AG09319 (cell line): ENCODE measurements around the gene ETV3.
A peak's percentile ranks its signal among the peaks of the same experiment; 100 is the strongest.
"Not testable (repeated sequence)": the region's sequence is repeated elsewhere in the genome, so short reads cannot be mapped to it uniquely, and the experiment has no call there.

ENCODE experiments used
- DNase-seq: peaks from one replicate; pipeline ENCODE4 v3.0.0-alpha.2; 2010; ENCODE audit warnings: low read depth; ENCODE audit errors: extremely low read depth
- TF ChIP-seq, protein P1 (sequence below): IDR thresholded peaks from 2 replicates; pipeline ENCODE4 v1.5.1; 2011; ENCODE audit warnings: low read depth, mild to moderate bottlenecking, inconsistent platforms, low read length, moderate library complexity

The ETV3 gene

DNA sequence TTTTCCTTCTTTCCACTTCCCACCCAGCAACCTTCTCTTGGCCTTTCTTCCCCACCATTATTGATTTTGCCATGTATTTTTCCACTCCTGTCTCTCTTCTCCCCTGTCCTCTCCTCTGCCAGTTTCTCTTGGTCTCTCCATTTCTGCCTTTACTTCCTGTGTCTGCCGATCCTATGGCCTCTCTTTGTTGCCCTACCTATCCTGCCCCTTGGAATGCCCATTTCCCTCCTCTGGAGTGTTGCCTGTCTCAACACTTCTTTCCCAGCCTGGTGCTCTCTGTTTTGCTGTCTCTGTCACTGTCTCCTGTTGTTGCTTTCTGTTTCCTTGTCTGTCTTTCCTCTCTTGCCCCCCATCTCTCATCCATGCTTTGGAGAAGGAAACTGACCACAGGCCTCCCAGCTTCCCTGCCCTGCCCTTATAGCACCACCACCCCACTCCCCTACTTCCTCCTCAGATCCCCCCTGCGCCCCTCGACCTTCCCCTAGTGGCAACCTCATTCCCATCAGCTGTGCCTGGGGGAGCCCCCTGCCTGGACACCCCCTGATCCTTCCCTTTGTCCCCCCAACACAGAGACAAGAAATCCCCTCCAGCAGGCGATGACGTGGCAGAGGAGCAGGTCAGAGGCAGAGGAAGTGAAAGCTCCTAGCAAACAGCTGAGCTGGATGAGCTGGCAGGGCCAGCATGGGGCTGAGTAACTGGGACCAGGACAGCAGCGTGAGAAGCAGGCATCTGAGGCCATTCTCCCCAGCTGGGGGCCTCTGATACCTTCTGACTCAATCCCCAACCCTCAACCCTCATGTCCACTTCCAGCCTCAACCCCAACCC, 32.0 kb downstream of the ETV3 start:
- TF ChIP-seq, protein P1, sequence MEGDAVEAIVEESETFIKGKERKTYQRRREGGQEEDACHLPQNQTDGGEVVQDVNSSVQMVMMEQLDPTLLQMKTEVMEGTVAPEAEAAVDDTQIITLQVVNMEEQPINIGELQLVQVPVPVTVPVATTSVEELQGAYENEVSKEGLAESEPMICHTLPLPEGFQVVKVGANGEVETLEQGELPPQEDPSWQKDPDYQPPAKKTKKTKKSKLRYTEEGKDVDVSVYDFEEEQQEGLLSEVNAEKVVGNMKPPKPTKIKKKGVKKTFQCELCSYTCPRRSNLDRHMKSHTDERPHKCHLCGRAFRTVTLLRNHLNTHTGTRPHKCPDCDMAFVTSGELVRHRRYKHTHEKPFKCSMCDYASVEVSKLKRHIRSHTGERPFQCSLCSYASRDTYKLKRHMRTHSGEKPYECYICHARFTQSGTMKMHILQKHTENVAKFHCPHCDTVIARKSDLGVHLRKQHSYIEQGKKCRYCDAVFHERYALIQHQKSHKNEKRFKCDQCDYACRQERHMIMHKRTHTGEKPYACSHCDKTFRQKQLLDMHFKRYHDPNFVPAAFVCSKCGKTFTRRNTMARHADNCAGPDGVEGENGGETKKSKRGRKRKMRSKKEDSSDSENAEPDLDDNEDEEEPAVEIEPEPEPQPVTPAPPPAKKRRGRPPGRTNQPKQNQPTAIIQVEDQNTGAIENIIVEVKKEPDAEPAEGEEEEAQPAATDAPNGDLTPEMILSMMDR, result no peak
- DNase-seq, result peak; percentile 15

DNA sequence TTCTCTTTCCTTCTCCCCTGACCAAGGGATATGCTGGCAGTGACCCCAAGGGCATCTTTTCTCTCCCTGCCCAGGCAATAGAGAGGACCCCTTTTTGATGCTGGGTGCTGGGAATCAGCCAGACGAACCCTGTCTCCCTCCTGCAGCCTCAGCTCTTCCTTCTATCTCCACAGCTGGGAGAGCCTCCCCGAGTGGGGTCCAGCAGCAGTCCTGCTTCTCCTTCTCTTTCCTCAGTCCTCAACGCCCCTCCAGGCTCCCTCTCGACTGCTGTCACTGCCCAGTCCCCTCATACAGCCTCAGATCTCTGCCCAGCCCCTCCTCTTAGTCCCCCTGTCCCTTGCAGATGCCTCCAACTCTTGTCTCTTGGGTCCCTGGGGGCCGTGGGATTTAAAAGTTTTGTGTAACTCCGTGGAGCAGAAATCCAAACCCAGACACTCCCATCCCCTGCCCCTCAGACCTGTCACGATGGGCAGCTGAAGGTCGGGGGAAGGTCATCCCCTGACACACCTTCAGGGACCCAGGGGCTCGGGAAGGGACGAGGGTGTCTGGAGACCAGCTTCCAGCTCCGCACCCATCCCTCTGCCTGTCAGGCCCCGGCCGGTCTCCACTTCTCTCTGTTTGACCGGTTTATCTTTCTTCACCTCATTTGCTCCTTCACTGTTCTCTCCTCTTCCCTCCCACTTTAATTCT, 32.8 kb downstream of the ETV3 start:
- TF ChIP-seq, protein P1, result no peak
- DNase-seq, result no peak

DNA sequence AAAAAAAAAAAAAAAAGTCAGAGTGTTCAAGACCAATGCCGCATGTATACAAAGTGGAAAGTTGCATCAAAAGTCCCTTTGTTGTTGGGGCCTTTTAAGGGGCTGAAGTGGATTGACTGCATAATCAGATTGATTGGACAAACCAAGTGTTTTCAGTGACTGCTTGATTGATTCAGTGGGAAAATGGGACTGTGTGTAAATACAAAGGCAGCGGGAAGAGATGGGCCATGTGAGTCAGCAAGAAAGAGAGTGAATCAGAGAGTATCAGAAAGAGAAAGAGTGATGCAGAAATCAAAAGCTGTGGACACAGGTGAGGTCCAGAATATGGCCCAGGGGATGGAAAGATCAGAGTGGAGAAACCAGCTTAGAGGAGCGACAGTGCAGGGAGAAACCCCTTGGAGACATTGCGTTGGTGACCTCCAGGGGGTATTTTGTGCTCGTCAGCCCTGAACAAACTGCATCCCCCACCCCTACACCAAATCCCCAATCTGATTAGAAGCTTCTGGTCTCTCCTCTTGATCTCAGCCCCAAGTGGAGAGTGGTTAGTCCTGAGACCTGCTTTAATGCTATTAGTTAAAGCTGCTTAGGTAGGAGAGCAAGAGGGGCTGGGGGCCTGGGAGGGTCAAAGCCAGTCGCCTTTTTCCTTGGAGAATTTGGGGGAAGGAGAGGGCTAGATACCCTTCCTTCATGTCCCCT, 33.4 kb downstream of the ETV3 start:
- TF ChIP-seq, protein P1, result no peak
- DNase-seq, result no peak

DNA sequence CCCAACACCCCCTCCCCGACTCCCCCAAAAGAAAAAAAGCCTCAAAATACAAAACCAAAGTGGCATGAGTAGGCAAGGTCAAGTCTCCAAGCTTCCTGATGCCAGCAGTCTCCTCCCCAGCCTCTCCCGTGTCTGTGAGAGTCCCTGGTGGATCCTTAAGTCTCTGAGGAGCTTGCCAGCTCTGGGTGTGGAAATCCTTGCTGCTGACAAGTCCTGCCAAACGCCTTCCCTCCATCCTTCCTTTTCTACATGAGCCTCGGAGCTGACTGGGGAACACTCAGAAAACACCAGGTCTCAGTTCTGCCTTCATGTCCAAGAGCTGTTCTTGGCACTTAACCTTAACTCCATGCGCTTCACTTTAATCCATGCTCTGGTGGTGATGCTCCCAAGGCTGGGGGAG, 34.9 kb downstream of the ETV3 start:
- TF ChIP-seq, protein P1, result no peak

DNA sequence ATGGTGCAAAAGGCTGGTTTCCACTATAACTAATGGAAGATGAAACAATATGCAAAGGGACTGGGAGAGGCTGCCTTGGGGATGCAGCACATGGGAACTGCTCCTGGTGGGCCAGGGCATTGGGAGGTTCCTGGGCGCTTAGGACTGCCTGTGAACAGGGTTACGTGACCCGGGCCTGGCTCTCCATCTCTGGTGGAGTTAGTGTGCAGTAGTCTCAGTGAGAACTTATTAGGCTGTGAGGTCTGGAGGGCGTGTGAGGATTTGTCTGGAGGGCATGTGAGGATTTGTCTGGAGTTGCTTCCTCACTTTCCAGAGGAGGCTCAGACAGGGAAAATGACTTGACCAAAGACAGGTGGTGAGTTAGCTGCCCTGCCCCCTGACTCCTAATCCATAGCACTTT, 37.0 kb downstream of the ETV3 start:
- DNase-seq, result no peak
- TF ChIP-seq, protein P1, result no peak

More for the DNA sequence above, 34.9 kb downstream of the ETV3 start:
- DNase-seq, result no peak

DNA sequence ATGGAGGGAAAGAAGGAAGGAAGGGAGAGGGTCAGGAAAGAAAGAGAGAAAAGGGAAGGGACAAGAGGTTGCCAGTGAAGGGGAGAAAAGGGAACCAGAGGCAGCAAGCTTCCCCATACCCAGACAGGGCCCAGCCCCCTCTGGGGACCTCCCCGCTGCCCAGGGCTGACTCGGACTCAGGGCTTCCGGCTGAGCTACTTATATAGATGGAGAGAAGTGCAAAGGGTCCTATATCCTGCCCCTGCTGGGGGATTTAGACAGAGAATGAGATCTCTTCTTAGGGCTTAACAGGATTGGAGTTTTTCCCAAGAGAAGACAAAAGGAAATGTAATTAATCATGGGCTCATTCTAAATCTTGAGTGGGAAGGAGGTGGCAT, 38.6 kb downstream of the ETV3 start, which contains the start of gene ETV3L:
Gene ETV3L (minus strand): TSS at position 176 of the 377 bp plus-strand sequence. CDS start 285 bp downstream, outside the sequence.
- TF ChIP-seq, protein P1, result no peak
- no peak for DNase-seq

DNA sequence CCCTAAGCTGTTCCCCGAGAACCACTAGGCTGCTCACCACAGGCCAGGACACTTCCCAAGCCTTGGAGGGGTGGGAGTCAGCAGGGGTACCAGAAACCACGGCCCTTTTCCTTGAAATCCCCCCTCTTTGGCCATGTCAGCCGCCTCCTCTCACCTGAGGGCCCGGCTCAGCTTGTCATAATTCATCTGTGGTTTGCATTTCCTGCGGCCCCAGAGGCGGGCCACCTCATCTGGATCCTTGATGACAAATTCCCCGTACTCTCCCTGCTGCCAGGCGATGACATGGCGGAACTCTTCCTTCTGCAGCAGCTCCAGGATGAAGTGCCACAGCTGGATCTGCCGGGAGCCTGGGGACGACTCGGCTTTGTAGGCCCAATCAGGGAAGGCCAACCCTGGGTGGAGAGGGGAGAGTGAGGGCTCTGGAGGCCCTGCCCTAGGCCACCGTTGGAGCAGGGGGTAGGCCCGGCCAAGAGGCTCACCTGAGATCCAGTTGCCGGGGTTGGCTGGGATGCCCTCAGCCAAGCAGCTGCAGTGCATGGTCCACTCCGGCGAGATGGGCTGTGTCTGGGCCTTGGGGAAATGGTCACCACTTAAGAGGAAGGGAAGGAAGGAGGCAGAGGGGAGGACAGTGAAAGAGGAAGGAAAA, 39.1 kb downstream of the ETV3 start:
- not testable (repeated sequence) for DNase-seq
